ENCODE measurements around the gene P3H1. TPM values are rescaled to one million over a fixed set of nuclear protein-coding genes. Genes with fewer than 3 reads are reported as not detected.

P3H1 gene
- polyA plus RNA-seq, 3 donors, result 16.8 to 56.9 (median 16.9) TPM

- Mint-ChIP-seq H3K4me1 (peaks cover 9% of the 10 kb centered on the region), H3K9me3 (no peaks in the 10 kb centered on the region), H3K36me3 (peaks cover 29 to 49% of the 10 kb centered on the region in 2 donors), H3K27me3 (ENCODE audit: low read depth in 3 of 3) (no peaks in the 10 kb centered on the region), H3K27ac (peak overlapping the region in 2 of 7 donors; percentile 69 to 76), H3K4me3 (no peak overlapping the region)
- Histone ChIP-seq H3K4me3 (replicated peaks in 1 of 3; ENCODE audit: low read depth in 2 of 3, low read length in 3 of 3) (no peak overlapping the region), H3K9me3 (replicated peaks in 1 of 2; ENCODE audit: control insufficient read depth in 1 of 2, insufficient read depth in 1 of 2, low read length in 2 of 2) (no peaks in the 10 kb centered on the region), H3K27ac (ENCODE audit: low read depth in 1 of 2, low read length in 2 of 2) (peak overlapping the region in 1 of 2 donors; percentile 38), H3K4me2 (replicated peaks; ENCODE audit: extremely low read depth, low read length, poor library complexity, severe bottlenecking) (no peak overlapping the region), H3K4me1 (ENCODE audit: control insufficient read depth in 1 of 2, insufficient read depth in 2 of 2, low read length in 2 of 2) (peaks cover 15 to 31% of the 10 kb centered on the region in 2 donors), H3K27me3 (ENCODE audit: control insufficient read depth in 2 of 2, insufficient read depth in 2 of 2, low read length in 2 of 2) (no peaks in the 10 kb centered on the region), H2AFZ (ENCODE audit: insufficient read depth, low read depth, low read length, poor library complexity, severe bottlenecking) (no peak overlapping the region), H4K20me1 (ENCODE audit: insufficient read depth, low read length) (peaks cover 12% of the 10 kb centered on the region), H3K79me2 (ENCODE audit: insufficient read depth, low read length) (peaks cover 40% of the 10 kb centered on the region), H3K9ac (ENCODE audit: insufficient read depth, low read length, poor library complexity, severe bottlenecking) (no peak overlapping the region), H3K36me3 (replicated peaks in 1 of 2; ENCODE audit: control insufficient read depth in 1 of 2, insufficient read depth in 2 of 2, low read length in 2 of 2) (peaks cover 34 to 54% of the 10 kb centered on the region in 2 donors)
- intact Hi-C loops (cut with micrococcal nuclease), result loop anchor here (10.0 kb wide), 3 partner anchors 83 to 427 kb away; partner anchors contain the start of genes FOXJ3 (in 2 of the 2), CCDC30 (in 1 of the 2) and ZNF691 (in 1 of the 2)
- TF ChIP-seq CTCF (IDR thresholded peaks at IDR 0.05), result no peak
- 25% methylated on average over 3 of the region's 5 CpGs for WGBS (ENCODE audit: insufficient coverage)
- no peak for DNase-seq
These were observed 4.6 kb downstream of the P3H1 start for GRCh38 chr1:42762269-42762668.

- Histone ChIP-seq H3K27ac (ENCODE audit: low read depth in 1 of 2, low read length in 2 of 2) (no peak overlapping the region), H3K79me2 (ENCODE audit: insufficient read depth, low read length) (peaks cover 38% of the 10 kb centered on the region), H4K20me1 (ENCODE audit: insufficient read depth, low read length) (peaks cover 12% of the 10 kb centered on the region), H2AFZ (ENCODE audit: insufficient read depth, low read depth, low read length, poor library complexity, severe bottlenecking) (no peak overlapping the region), H3K4me1 (ENCODE audit: control insufficient read depth in 1 of 2, insufficient read depth in 2 of 2, low read length in 2 of 2) (peaks cover 15 to 31% of the 10 kb centered on the region in 2 donors), H3K9me3 (replicated peaks in 1 of 2; ENCODE audit: control insufficient read depth in 1 of 2, insufficient read depth in 1 of 2, low read length in 2 of 2) (no peaks in the 10 kb centered on the region), H3K36me3 (replicated peaks in 1 of 2; ENCODE audit: control insufficient read depth in 1 of 2, insufficient read depth in 2 of 2, low read length in 2 of 2) (peaks cover 36 to 60% of the 10 kb centered on the region in 2 donors), H3K4me2 (replicated peaks; ENCODE audit: extremely low read depth, low read length, poor library complexity, severe bottlenecking) (no peak overlapping the region), H3K9ac (ENCODE audit: insufficient read depth, low read length, poor library complexity, severe bottlenecking) (no peak overlapping the region), H3K27me3 (ENCODE audit: control insufficient read depth in 2 of 2, insufficient read depth in 2 of 2, low read length in 2 of 2) (no peaks in the 10 kb centered on the region), H3K4me3 (replicated peaks in 1 of 3; ENCODE audit: low read depth in 2 of 3, low read length in 3 of 3) (no peak overlapping the region)
- no peak for TF ChIP-seq CTCF (IDR thresholded peaks at IDR 0.05)
- Mint-ChIP-seq H3K27ac (no peak overlapping the region), H3K36me3 (peaks cover 34 to 56% of the 10 kb centered on the region in 2 donors), H3K27me3 (ENCODE audit: low read depth in 3 of 3) (no peaks in the 10 kb centered on the region), H3K4me1 (peaks cover 9% of the 10 kb centered on the region), H3K9me3 (no peaks in the 10 kb centered on the region), H3K4me3 (no peak overlapping the region)
- 100% methylated on average over 1 of the region's 4 CpGs for WGBS (ENCODE audit: insufficient coverage)
- intact Hi-C loops (cut with micrococcal nuclease), result loop anchor here (10.0 kb wide), 3 partner anchors 83 to 427 kb away; partner anchors contain the start of genes FOXJ3 (in 2 of the 2), CCDC30 (in 1 of the 2) and ZNF691 (in 1 of the 2)
- DNase-seq, result no peak
These were observed 5.3 kb downstream of the P3H1 start for GRCh38 chr1:42761567-42761966.

All from CD14-positive monocyte (primary cell).